ENCODE results near the gene MTHFR. TPM values are rescaled to one million over a fixed set of nuclear protein-coding genes. Genes with fewer than 3 reads are reported as not detected.

Gene MTHFR
- total and polyA plus RNA-seq, 12 donors: 8.1 to 82.4 (median 31.1) TPM

DNA sequence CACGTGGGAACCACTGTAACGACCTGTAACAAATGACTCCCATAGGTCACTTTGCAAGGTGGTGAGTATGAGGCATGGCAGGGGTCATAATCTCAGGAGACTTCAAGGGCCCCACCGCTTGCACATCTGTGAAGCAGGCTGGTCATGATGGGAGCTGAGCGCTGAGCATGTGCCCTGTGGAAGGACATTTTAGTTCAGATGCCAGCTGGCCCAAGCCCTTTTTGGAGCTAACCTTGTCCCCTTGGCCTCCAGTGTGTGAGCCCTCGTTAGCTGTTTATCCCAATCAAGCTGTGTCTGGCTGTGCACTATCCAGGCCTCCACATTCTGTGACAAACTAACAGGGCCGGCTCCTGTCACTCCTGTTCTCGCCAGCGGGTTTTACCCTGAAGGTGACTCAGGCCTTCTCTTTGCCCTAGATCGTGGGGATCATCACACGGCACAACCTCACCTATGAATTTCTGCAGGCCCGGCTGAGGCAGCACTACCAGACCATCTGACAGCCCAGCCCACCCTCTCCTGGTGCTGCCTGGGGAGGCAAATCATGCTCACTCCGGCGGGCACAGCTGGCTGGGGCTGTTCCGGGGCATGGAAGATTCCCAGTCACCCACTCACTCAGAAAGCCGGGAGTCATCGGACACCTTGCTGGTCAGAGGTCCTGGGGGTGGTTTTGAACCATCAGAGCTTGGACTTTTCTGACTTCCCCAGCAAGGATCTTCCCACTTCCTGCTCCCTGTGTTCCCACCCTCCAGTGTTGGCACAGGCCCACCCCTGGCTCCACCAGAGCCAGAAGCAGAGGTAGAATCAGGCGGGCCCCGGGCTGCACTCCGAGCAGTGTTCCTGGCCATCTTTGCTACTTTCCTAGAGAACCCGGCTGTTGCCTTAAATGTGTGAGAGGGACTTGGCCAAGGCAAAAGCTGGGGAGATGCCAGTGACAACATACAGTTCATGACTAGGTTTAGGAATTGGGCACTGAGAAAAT, 34.3 kb upstream of the MTHFR start:
- 86 to 91% (median 86%) methylated on average over 14 to 20 of the region's 20 CpGs for WGBS, 4 donors
- Histone ChIP-seq H3K4me3 (no peak overlapping the region), H3K27ac (no peak overlapping the region), H3K27me3 (no peaks in the 10 kb centered on the region), H3K9me3 (replicated peaks in 1 of 3) (no peaks in the 10 kb centered on the region), H3K36me3 (replicated peaks in 1 of 2) (peaks cover 0 to 82% of the 10 kb centered on the region in 2 donors), H3K4me1 (replicated peaks in 1 of 2) (peaks cover 0 to 13% of the 10 kb centered on the region in 2 donors)
- intact Hi-C loops (cut with DNase I): loop anchor here (5.0 to 10.0 kb wide), 2 partner anchors 57 to 125 kb away; no protein-coding TSS in a partner anchor
- DNase-seq: no peak
- TF ChIP-seq, protein P1, sequence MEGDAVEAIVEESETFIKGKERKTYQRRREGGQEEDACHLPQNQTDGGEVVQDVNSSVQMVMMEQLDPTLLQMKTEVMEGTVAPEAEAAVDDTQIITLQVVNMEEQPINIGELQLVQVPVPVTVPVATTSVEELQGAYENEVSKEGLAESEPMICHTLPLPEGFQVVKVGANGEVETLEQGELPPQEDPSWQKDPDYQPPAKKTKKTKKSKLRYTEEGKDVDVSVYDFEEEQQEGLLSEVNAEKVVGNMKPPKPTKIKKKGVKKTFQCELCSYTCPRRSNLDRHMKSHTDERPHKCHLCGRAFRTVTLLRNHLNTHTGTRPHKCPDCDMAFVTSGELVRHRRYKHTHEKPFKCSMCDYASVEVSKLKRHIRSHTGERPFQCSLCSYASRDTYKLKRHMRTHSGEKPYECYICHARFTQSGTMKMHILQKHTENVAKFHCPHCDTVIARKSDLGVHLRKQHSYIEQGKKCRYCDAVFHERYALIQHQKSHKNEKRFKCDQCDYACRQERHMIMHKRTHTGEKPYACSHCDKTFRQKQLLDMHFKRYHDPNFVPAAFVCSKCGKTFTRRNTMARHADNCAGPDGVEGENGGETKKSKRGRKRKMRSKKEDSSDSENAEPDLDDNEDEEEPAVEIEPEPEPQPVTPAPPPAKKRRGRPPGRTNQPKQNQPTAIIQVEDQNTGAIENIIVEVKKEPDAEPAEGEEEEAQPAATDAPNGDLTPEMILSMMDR (IDR thresholded peaks at IDR 0.05): no peak
- no peak for TF ChIP-seq POLR2A (IDR thresholded peaks at IDR 0.05)

GRCh38 chr1:11838349-11839272, 32.8 kb upstream of the MTHFR start:
- Histone ChIP-seq H3K4me3 (no peak overlapping the region), H3K36me3 (replicated peaks in 1 of 2) (peaks cover 0 to 87% of the 10 kb centered on the region in 2 donors), H3K27me3 (no peaks in the 10 kb centered on the region), H3K27ac (no peak overlapping the region), H3K4me1 (replicated peaks in 1 of 2) (peaks cover 0 to 13% of the 10 kb centered on the region in 2 donors), H3K9me3 (replicated peaks in 1 of 3) (no peaks in the 10 kb centered on the region)
- no peak for TF ChIP-seq POLR2A (IDR thresholded peaks at IDR 0.05)
- TF ChIP-seq, protein P1 (IDR thresholded peaks at IDR 0.05): peak; percentile 91 to 99 (median 97)
- intact Hi-C loops (cut with DNase I): loop anchor here in 1 of 2 donors (5.0 kb wide), 1 partner anchor 59 kb away; no protein-coding TSS in a partner anchor
- peak; percentile 68 to 88 (median 79) for DNase-seq
- WGBS, 4 donors: 52 to 60% (median 55%) methylated on average over 31 to 40 of the region's 40 CpGs

- TF ChIP-seq POLR2A (IDR thresholded peaks at IDR 0.05): no peak
- TF ChIP-seq, protein P1 (IDR thresholded peaks at IDR 0.05): no peak
- H3K4me1 ChIP-seq (replicated peaks in 1 of 2): peaks cover 0 to 9% of the 10 kb centered on the region in 2 donors
- no peak for DNase-seq
- 65 to 79% (median 78%) methylated on average over 10 to 11 of the region's 11 CpGs for WGBS, 4 donors
- H3K4me3 ChIP-seq: no peak overlapping the region
- H3K27me3 ChIP-seq: no peaks in the 10 kb centered on the region
- H3K9me3 ChIP-seq (replicated peaks in 1 of 3): no peaks in the 10 kb centered on the region
- intact Hi-C loops (cut with DNase I): loop anchor here (2.0 to 5.0 kb wide), 2 partner anchors 55 to 59 kb away; no protein-coding TSS in a partner anchor
- H3K36me3 ChIP-seq (replicated peaks in 1 of 2): peaks cover 0 to 93% of the 10 kb centered on the region in 2 donors
- no peak overlapping the region for H3K27ac ChIP-seq
These were observed 32.1 kb upstream of the MTHFR start for GRCh38 chr1:11837767-11838348.

Measured in adrenal gland (tissue), 12 donors.